Large intestine (tissue), 1 donor: ENCODE measurements around the gene RYR1. TPM values are rescaled to one million over a fixed set of nuclear protein-coding genes. Genes with fewer than 3 reads are reported as not detected.

Experiments used
- polyA plus RNA-seq: library from polyadenylated mRNA; unstranded; fragments of 120-200 nt; gene quantifications from one replicate; pipeline ENCODE4 v1.2.1, GENCODE V29; 2013

Gene RYR1
- polyA plus RNA-seq, 1 donor: 2.9 TPM

Other genes starting within 250 kb of the RYR1 start
- gene DPF1, start 209.5 kb upstream of the RYR1 start, polyA plus RNA-seq: 1.8 TPM
- gene PPP1R14A, start 177.3 kb upstream of the RYR1 start, polyA plus RNA-seq: 31.2 TPM
- 390 TPM for gene SPINT2, start 169.1 kb upstream of the RYR1 start, polyA plus RNA-seq
- 387 TPM for gene C19orf33, start 129.4 kb upstream of the RYR1 start, polyA plus RNA-seq
- gene YIF1B, start 117.7 kb upstream of the RYR1 start, polyA plus RNA-seq: 22.0 TPM
- 4.7 TPM for gene KCNK6, start 113.8 kb upstream of the RYR1 start, polyA plus RNA-seq
- gene CATSPERG, start 97.9 kb upstream of the RYR1 start, polyA plus RNA-seq: 13.4 TPM
- gene PSMD8, start 59.1 kb upstream of the RYR1 start, polyA plus RNA-seq: 138 TPM
- gene GGN, start 45.7 kb upstream of the RYR1 start, polyA plus RNA-seq: 4.4 TPM
- gene SPRED3, start 45.0 kb upstream of the RYR1 start, polyA plus RNA-seq: 3.9 TPM
- 26.9 TPM for gene FAM98C, start 30.6 kb upstream of the RYR1 start, polyA plus RNA-seq
- 1.5 TPM for gene RASGRP4, start 7.5 kb upstream of the RYR1 start, polyA plus RNA-seq
- 3.7 TPM for gene MAP4K1, start 184.3 kb downstream of the RYR1 start, polyA plus RNA-seq
- 290 TPM for gene EIF3K, start 185.5 kb downstream of the RYR1 start, polyA plus RNA-seq
- gene ACTN4, start 214.0 kb downstream of the RYR1 start, polyA plus RNA-seq: 747 TPM